GM18907 (cell line): ENCODE results near the gene TIMM29.
"Not testable (repeated sequence)": the region's sequence is repeated elsewhere in the genome, so short reads cannot be mapped to it uniquely, and the experiment has no call there.

ENCODE experiments used
- ATAC-seq: cut with Tn5 transposase; IDR thresholded peaks from one replicate; pipeline ENCODE4 v1.9.1; 2021; ENCODE audit warnings: mild to moderate bottlenecking, moderate library complexity; ENCODE audit not compliant: unreplicated experiment

TIMM29 gene

GRCh38 chr19:10936661-10937084, 8.1 kb downstream of the TIMM29 start:
- ATAC-seq = no peak

- not testable (repeated sequence) for ATAC-seq
These were observed 13.0 kb downstream of the TIMM29 start for GRCh38 chr19:10941649-10942048.

- ATAC-seq = not testable (repeated sequence)
These were observed 14.8 kb downstream of the TIMM29 start for GRCh38 chr19:10943412-10943811.

DNA sequence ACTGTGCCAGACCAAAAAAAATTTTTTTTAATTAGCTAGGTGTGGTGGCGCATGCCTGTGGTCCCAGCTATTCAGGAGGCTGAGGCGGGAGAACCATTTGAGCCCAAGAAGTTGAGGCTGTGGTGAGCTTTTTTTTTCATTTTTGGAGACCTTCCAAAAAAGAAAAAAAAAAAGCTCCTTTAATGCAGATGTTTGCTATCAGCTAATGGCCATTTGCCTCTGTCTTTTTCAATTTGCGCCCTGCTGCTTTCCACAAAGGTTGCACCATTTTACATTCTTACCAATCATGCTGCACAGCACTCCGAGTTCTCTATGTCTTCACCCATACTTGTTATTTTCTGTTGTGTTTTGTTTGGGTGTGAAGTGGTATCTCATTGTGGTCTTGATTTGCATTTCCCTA, 16.7 kb downstream of the TIMM29 start:
- no peak for ATAC-seq

DNA sequence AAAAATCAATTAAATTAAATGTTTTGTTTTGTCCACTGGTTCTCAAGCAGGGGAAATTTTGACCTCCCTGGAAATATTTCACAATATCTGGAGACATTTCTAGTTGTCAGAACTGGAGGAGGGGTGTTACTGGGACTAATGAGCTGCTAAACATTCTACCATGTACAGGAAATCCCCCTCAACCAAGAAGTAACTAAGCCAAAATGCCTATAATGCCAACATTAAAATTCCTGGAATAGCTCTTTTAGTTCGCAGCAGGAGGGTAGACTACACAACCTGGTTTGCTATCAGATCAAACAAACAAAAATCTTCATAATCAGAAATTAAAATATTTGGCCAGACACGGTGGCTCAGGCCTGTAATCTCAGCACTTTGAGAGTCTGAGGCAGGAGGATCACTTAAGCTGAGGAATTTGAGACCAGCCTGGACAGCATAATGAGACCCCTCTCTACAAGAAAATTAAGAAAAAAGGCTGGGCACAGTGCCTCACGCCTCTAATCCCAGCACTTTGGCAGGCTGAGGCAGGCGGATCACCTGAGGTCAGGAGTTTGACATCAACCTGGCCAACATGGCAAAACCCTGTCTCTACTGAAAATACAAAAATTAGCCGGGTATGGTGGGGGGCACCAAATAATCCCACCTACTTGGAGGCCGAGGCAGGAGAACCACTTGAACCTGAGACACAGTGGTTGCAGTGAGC, 18.5 kb downstream of the TIMM29 start:
- ATAC-seq = no peak

GRCh38 chr19:10952809-10953208, 24.2 kb downstream of the TIMM29 start:
- ATAC-seq = no peak

DNA sequence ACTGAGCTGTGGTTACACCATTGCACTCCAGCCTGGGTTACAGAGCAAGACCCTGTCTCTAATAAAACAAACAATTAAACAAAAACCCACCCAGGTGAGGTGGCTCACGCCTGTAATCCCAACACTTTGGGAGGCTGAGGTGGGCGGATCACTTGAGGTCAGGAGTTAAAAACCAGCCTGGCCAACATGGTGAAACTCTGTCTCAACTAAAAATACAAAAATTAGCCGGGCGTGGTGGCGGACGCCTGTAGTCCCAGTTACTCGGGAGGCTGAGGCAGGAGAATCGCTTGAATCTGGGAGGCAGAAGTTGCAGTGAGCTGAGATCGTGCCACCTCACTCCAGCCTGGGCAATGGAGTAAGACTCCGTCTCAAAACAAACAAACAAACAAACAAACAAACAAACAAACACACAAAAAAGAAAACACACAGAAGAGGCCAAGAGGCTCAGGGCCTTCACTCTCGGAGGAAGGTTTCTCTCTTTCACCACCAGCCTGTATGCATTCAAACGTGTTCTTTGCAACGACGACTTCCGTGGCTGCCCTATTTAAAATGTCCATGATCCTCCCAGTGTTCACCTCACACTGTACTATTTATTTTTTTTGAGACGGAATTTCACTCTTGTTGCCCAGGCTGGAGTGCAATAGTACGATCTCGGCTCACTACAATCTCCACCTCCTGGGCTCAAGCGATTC, 30.8 kb downstream of the TIMM29 start:
- ATAC-seq = not testable (repeated sequence)

- peak; percentile 75 for ATAC-seq
These were observed 31.9 kb downstream of the TIMM29 start, which contains the start of gene SMARCA4 for GRCh38 chr19:10960314-10961072. TSS of gene SMARCA4 (plus strand) at chr19:10961030. CDS start at chr19:10984152, 23,122 bp downstream.

GRCh38 chr19:10961073-10961860, 32.7 kb downstream of the TIMM29 start:
- peak; percentile 47 for ATAC-seq

GRCh38 chr19:10962863-10963262, 34.3 kb downstream of the TIMM29 start:
- no peak for ATAC-seq

GRCh38 chr19:10963865-10964264, 35.3 kb downstream of the TIMM29 start:
- ATAC-seq = no peak

- no peak for ATAC-seq
These were observed 36.3 kb downstream of the TIMM29 start for GRCh38 chr19:10964903-10965302.

DNA sequence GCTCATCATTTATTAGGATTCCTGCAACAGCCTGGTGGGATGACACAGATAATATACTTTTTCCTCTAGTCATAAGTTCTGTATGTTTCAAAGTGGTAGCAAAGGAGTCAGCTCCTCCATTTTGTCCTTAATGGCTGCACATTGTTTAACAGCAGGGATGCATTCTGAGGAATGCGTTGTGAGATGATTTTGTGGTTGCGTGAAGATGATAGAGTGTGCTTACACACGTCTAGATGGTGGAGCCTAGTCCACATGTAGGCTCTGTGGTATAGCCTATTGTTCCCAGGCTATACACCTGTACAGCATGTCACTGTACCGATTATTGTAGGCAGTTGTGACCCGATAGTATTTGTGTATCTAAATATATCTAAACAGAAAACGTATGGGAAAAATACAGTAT, 36.8 kb downstream of the TIMM29 start:
- ATAC-seq = no peak

DNA sequence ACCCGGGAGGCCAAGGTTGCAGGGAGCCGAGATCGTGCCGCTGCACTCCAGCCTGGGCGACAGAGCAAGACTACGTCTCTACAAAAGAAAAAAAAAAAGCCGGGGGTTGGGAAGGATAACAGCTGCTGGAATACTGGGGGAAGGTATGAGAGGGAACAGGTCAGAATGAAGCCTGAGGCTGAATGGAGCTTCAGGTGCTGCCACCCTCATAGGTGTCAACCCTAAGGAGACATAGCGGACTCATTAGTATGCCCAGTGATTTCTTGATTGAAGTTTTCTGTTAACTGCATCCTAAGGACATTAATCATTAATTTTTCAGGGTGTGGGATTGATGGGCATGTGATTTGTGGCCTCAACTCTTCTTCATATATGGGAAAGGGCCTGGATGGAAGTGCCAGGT, 38.2 kb downstream of the TIMM29 start:
- no peak for ATAC-seq

DNA sequence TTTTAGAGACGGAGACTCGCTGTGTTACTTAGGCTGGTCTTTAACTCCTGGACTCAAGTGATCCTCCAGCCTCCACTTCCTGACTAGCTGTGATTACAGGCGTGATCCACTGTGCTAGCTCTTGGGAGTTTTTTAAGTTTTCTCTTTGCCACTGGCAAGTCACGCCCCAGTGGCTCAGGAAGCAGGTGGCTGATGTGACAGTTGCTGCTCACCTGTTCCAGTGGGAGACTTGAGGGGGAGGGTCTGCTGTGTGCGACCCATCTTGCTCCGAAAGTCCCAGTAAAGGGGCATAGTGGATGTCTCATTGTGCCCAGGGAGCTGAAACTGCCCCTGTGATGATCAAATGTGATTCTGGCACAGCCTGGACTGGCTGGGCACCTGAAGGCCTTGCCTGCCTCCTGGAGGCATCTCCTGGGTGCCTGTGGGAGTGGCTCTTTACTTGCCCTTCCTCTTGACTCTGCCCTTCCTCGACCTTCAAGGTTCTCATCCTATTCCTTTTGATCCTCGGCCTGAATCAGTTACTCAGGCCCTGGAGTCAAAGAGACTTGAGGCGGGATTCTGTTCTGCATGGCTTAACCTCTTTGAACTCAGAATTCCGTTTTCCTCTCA, 40.0 kb downstream of the TIMM29 start:
- no peak for ATAC-seq

- ATAC-seq = no peak
These were observed 42.6 kb downstream of the TIMM29 start for GRCh38 chr19:10971107-10971726.

DNA sequence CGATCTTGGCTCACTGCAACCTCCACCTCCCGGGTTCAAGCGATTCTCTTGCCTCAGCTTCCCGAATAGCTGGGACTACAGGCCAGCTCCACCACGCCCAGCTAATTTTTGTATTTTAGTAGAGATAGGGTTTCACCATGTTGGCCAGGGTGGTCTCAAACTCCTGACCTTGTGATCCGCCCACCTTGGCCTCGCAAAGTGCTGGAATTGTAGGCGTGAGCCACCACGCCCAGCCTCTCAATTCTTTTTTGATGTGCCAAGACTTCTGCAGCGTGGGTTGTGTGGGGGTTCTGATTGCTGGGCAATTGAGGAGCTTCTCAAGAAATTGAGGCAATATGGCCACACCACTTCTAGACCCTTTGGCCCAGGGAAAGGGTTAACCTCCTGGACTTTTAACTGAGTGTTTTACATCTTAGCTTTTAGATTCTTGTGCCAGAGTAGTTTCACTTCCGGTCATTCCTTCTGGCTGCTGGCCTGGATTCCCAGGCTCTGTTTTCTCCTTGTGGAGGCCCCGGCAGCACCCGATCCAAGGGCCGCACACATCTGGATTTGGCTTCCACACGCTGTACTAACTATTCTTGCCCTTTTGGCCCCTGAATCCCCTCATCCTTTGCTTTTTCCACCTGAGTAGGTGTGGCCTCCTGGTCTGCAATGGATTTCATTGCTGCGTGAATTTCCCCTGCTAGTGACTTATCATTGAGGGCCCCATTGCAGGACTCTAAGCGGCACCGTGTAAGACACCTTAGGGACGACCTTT, 46.9 kb downstream of the TIMM29 start:
- ATAC-seq = no peak

DNA sequence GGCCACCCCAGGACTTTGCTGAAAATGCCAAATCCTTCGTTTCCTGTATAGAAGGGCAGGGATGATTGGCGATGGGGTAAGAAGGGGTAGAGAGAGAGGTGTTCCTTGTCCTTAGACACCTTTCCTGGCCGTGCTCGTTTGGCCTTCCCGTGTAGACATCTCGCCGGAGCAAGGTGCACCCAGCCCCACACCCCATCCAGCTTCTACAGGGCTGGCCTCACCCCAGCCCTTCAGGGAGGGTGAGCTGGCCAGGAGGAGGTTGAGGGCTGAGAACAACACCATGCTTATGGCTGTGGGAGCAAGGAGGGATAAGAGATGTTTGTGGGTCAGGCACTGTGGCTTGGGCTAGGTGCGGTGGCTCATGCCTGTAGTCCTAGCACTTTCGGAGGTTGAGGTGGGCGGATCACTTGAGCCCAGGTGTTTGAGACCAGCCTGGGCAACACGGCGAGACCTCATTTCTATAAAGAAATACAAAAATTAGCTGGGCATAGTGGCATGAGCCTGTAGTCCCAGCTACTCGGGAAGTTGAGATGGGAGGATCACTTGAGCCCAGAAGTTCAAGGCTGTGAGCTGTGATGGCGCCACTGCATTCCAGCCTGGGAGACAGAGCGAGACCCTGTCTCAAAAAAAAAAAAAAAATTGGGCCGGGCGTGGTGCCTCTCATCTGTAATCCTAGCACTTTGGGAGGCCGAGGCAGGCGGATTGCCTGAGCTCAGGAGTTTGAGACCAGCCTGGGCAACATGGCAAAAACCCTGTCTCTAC, 47.7 kb downstream of the TIMM29 start:
- ATAC-seq = no peak

GRCh38 chr19:10977742-10978092, 49.1 kb downstream of the TIMM29 start:
- ATAC-seq = no peak
